SIG-M5 treated with dmso at 0.1 percent for 504 hours (cell line): ENCODE results near the gene DOCK2.

Source experiments
- DNase-seq: peaks from one replicate; lab custom pipeline; 2025; ENCODE audit not compliant: unreplicated experiment; lab: John Stamatoyannopoulos, UW

DOCK2 gene

GRCh38 chr5:170109059-170110031 lies 472.3 kb downstream of the DOCK2 start:
- no peak for DNase-seq

GRCh38 chr5:170110403-170111087 lies 473.5 kb downstream of the DOCK2 start:
- DNase-seq = no peak

- DNase-seq = no peak
Observed at GRCh38 chr5:170111088-170111785, 474.2 kb downstream of the DOCK2 start.

- DNase-seq = no peak
Observed at GRCh38 chr5:170112876-170113521, 475.9 kb downstream of the DOCK2 start.

GRCh38 chr5:170113522-170113900 lies 476.4 kb downstream of the DOCK2 start:
- DNase-seq = peak; percentile 76

GRCh38 chr5:170114271-170114670 lies 477.2 kb downstream of the DOCK2 start:
- no peak for DNase-seq

GRCh38 chr5:170115925-170116324 lies 478.9 kb downstream of the DOCK2 start:
- DNase-seq = no peak

- no peak for DNase-seq
Observed at GRCh38 chr5:170117736-170118135, 480.7 kb downstream of the DOCK2 start.

- no peak for DNase-seq
Observed at GRCh38 chr5:170120576-170120975, 483.5 kb downstream of the DOCK2 start.

- no peak for DNase-seq
Observed at GRCh38 chr5:170121321-170121720, 484.2 kb downstream of the DOCK2 start.

- no peak for DNase-seq
Observed at GRCh38 chr5:170126061-170126460, 489.0 kb downstream of the DOCK2 start.

GRCh38 chr5:170126626-170127025 lies 489.6 kb downstream of the DOCK2 start:
- no peak for DNase-seq

GRCh38 chr5:170131235-170131634 lies 494.2 kb downstream of the DOCK2 start:
- DNase-seq = no peak

- DNase-seq = no peak
Observed at GRCh38 chr5:170132269-170132975, 495.3 kb downstream of the DOCK2 start.
